WTC11 (cell line): ENCODE results near the gene APOL1.

ENCODE experiments used
- CREB1 ChIP-seq: sonication (generic); formaldehyde crosslinking; IDR thresholded peaks from 2 replicates; pipeline ENCODE4 v1.8.0; 2023; ENCODE audit warnings: mild to moderate bottlenecking, missing genetic modification reagents
- EMX1 ChIP-seq: fragments of 250-450 bp; sonication (Bioruptor Pico); IDR thresholded peaks from 2 replicates; pipeline ENCODE4 v1.8.0; 2021; ENCODE audit warnings: mild to moderate bottlenecking
- JUN ChIP-seq: sonication (generic); formaldehyde crosslinking; IDR thresholded peaks from 2 replicates; pipeline ENCODE4 v1.8.0; 2023; ENCODE audit warnings: mild to moderate bottlenecking, missing genetic modification reagents
- MAX ChIP-seq: sonication (generic); formaldehyde crosslinking; IDR thresholded peaks from 2 replicates; pipeline ENCODE4 v1.8.0; 2022; ENCODE audit warnings: mild to moderate bottlenecking, missing genetic modification reagents
- NFE2L1 ChIP-seq: sonication (generic); formaldehyde crosslinking; IDR thresholded peaks from 2 replicates; pipeline ENCODE4 v1.8.1; 2023; ENCODE audit warnings: missing genetic modification reagents
- NR1H2 ChIP-seq: sonication (generic); formaldehyde crosslinking; IDR thresholded peaks from 2 replicates; pipeline ENCODE4 v1.9.0; 2021; ENCODE audit warnings: mild to moderate bottlenecking, moderate library complexity, missing genetic modification reagents
- TF ChIP-seq, protein P1 (sequence below): fragments of 200-600 bp; IDR thresholded peaks from 2 replicates; pipeline ENCODE4 v1.8.0; 2022; ENCODE audit warnings: antibody characterized with exemption

GRCh38 chr22:36227806-36228205 lies 25.1 kb upstream of the APOL1 start:
- TF ChIP-seq MAX: no peak
- TF ChIP-seq, protein P1, sequence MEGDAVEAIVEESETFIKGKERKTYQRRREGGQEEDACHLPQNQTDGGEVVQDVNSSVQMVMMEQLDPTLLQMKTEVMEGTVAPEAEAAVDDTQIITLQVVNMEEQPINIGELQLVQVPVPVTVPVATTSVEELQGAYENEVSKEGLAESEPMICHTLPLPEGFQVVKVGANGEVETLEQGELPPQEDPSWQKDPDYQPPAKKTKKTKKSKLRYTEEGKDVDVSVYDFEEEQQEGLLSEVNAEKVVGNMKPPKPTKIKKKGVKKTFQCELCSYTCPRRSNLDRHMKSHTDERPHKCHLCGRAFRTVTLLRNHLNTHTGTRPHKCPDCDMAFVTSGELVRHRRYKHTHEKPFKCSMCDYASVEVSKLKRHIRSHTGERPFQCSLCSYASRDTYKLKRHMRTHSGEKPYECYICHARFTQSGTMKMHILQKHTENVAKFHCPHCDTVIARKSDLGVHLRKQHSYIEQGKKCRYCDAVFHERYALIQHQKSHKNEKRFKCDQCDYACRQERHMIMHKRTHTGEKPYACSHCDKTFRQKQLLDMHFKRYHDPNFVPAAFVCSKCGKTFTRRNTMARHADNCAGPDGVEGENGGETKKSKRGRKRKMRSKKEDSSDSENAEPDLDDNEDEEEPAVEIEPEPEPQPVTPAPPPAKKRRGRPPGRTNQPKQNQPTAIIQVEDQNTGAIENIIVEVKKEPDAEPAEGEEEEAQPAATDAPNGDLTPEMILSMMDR: no peak
- TF ChIP-seq EMX1 (CRISPR knock-in tag): no peak
- no peak for TF ChIP-seq NR1H2 (CRISPR knock-in tag)
- TF ChIP-seq NFE2L1 (CRISPR knock-in tag): no peak
- no peak for TF ChIP-seq JUN
- TF ChIP-seq CREB1 (CRISPR knock-in tag): no peak
